GM19468 (cell line): ENCODE results near the gene ADRA2B.
A peak's percentile ranks its signal among the peaks of the same experiment; 100 is the strongest.

Experiments
- ATAC-seq: cut with Tn5 transposase; IDR thresholded peaks from one replicate; pipeline ENCODE4 v1.9.1; 2021; ENCODE audit warnings: mild to moderate bottlenecking, moderate library complexity, moderate number of reproducible peaks; ENCODE audit not compliant: unreplicated experiment; ENCODE audit errors: extremely low read depth

Gene ADRA2B

GRCh38 chr2:96120091-96120720 lies 3.8 kb upstream of the ADRA2B start:
- no peak for ATAC-seq

- no peak for ATAC-seq
Measured at GRCh38 chr2:96119389-96119751, 3.0 kb upstream of the ADRA2B start.

- no peak for ATAC-seq
Measured at GRCh38 chr2:96118698-96119388, 2.5 kb upstream of the ADRA2B start.

- ATAC-seq: no peak
Measured at GRCh38 chr2:96117701-96118588, 1.6 kb upstream of the ADRA2B start.

- ATAC-seq: peak; percentile 30
Measured at GRCh38 chr2:96116879-96117533, 635 bp upstream of the ADRA2B start.

GRCh38 chr2:96115631-96116423 lies 544 bp downstream of the ADRA2B start:
- ATAC-seq: no peak

GRCh38 chr2:96114903-96115581 lies 1.3 kb downstream of the ADRA2B start:
- ATAC-seq: no peak

GRCh38 chr2:96114546-96114902 lies 1.8 kb downstream of the ADRA2B start:
- ATAC-seq: no peak

GRCh38 chr2:96113951-96114350 lies 2.4 kb downstream of the ADRA2B start:
- no peak for ATAC-seq

- no peak for ATAC-seq
Measured at GRCh38 chr2:96113367-96113677, 3.0 kb downstream of the ADRA2B start.

GRCh38 chr2:96112501-96113366 lies 3.6 kb downstream of the ADRA2B start:
- ATAC-seq: no peak

GRCh38 chr2:96111823-96112500 lies 4.4 kb downstream of the ADRA2B start:
- ATAC-seq: no peak

GRCh38 chr2:96111257-96111640 lies 5.1 kb downstream of the ADRA2B start:
- ATAC-seq: no peak

GRCh38 chr2:96110621-96111256 lies 5.6 kb downstream of the ADRA2B start:
- ATAC-seq: no peak

GRCh38 chr2:96109931-96110511 lies 6.3 kb downstream of the ADRA2B start:
- ATAC-seq: no peak

GRCh38 chr2:96109361-96109680 lies 7.0 kb downstream of the ADRA2B start:
- ATAC-seq: no peak

GRCh38 chr2:96108541-96109360 lies 7.6 kb downstream of the ADRA2B start:
- ATAC-seq: no peak
